GM21619 (cell line): ENCODE measurements around the gene SEC24B.

Experiments used
- ATAC-seq: cut with Tn5 transposase; IDR thresholded peaks from one replicate; pipeline ENCODE4 v1.9.1; 2021; ENCODE audit not compliant: unreplicated experiment

Gene SEC24B

GRCh38 chr4:109433205-109434006 lies at the start of gene SEC24B:
TSS of gene SEC24B (plus strand) at chr4:109433815. CDS start at chr4:109433870, 55 bp downstream.
- peak; percentile 93 for ATAC-seq

GRCh38 chr4:109383823-109384222 lies 49.8 kb upstream of the SEC24B start:
- no peak for ATAC-seq

GRCh38 chr4:109385260-109385659 lies 48.4 kb upstream of the SEC24B start:
- ATAC-seq = no peak

GRCh38 chr4:109389369-109390114 lies 44.1 kb upstream of the SEC24B start:
- peak; percentile 64 for ATAC-seq

- no peak for ATAC-seq
Measured at GRCh38 chr4:109390115-109390768, 43.4 kb upstream of the SEC24B start.

GRCh38 chr4:109395694-109396093 lies 37.9 kb upstream of the SEC24B start:
- ATAC-seq = no peak

- no peak for ATAC-seq
Measured at GRCh38 chr4:109398928-109399327, 34.7 kb upstream of the SEC24B start.

- ATAC-seq = peak; percentile 85
Measured at GRCh38 chr4:109406337-109406931, 27.2 kb upstream of the SEC24B start.

GRCh38 chr4:109407027-109407737 lies 26.4 kb upstream of the SEC24B start:
- ATAC-seq = no peak

- no peak for ATAC-seq
Measured at GRCh38 chr4:109408711-109409110, 24.9 kb upstream of the SEC24B start.

- ATAC-seq = no peak
Measured at GRCh38 chr4:109410226-109410625, 23.4 kb upstream of the SEC24B start.

GRCh38 chr4:109410776-109411175 lies 22.8 kb upstream of the SEC24B start:
- no peak for ATAC-seq

- ATAC-seq = no peak
Measured at GRCh38 chr4:109411964-109412363, 21.7 kb upstream of the SEC24B start.

GRCh38 chr4:109412776-109413175 lies 20.8 kb upstream of the SEC24B start:
- ATAC-seq = no peak

GRCh38 chr4:109414938-109415337 lies 18.7 kb upstream of the SEC24B start:
- ATAC-seq = no peak

- ATAC-seq = no peak
Measured at GRCh38 chr4:109418588-109418987, 15.0 kb upstream of the SEC24B start.

- ATAC-seq = no peak
Measured at GRCh38 chr4:109419679-109420078, 13.9 kb upstream of the SEC24B start.

- ATAC-seq = no peak
Measured at GRCh38 chr4:109424093-109424841, 9.3 kb upstream of the SEC24B start.

- no peak for ATAC-seq
Measured at GRCh38 chr4:109425405-109425804, 8.2 kb upstream of the SEC24B start.

- no peak for ATAC-seq
Measured at GRCh38 chr4:109429545-109429944, 4.1 kb upstream of the SEC24B start.
